Tibial nerve (tissue), 3 donors: ENCODE results near the gene PRELID2.

Source experiments
- CTCF ChIP-seq, 5 experiments: fragments of 200-600 bp in 3 of 5; fragments of 450-650 bp in 2 of 5; sonication (generic) in 3 of 5; IDR thresholded peaks; one replicate each; pipeline ENCODE4 v1.5.1; 2016 to 2019; ENCODE audit warnings: antibody characterized with exemption in 5 of 5, mild to moderate bottlenecking in 3 of 5, moderate library complexity in 2 of 5
- POLR2A ChIP-seq, 2 donors: fragments of 450-650 bp; IDR thresholded peaks; one replicate each; pipeline ENCODE4 v1.6.1; 2017; ENCODE audit warnings: antibody characterized with exemption in 2 of 2, mild to moderate bottlenecking in 2 of 2, moderate library complexity in 2 of 2

DNA sequence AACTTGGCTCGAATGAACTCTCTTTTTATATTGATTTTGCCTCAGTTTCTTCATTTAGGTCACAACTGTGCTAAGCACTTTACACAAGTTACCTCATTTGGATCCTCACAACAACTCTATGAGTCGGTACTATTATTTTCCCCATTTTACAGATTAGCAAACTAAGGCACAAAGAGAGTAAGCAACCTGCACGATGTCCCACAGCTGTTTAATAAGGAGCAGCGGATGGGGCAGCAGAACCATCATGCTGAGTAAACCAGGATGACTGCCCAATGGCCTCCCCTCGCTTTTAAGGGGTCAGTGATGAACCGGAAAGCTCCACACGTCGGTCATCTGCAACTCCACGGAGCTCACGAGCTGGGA lies 607 bp downstream of the PRELID2 start:
- TF ChIP-seq CTCF (IDR thresholded peaks at IDR 0.05) (no peak), POLR2A (IDR thresholded peaks at IDR 0.05) (no peak)
